DMS79 (cell line): ENCODE data around the gene MRPL23.

ENCODE experiments used
- DNase-seq: peaks from one replicate; lab custom pipeline; 2025; lab: John Stamatoyannopoulos, UW

The MRPL23 gene

DNA sequence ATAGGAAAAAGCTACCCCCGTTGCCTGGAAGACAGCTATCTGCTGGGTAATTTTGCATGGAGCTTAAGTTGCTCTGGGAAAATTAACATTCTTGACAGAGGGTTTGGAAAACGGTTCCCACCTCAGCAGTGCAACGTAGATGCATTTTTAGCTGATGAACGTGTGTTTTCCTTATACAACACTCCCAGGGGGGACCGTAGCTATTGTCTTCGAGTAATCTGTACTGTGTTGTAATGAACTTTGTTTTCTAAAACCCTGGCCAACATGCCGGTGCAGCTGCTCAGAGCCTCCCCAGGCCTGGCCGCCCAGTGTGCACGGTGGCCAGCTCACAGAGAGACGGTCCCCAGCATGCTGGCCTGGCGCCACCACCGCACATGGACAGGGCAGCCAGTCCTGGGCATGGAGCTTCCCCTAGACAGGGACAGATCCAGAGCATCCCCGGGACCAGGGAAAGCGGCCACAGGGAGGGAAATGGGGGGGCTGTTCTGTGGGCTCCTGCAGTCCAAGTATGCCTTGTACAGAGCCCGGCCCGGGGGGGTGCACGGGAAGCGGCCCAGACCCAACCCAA, 25.5 kb upstream of the MRPL23 start:
- DNase-seq: no peak

DNA sequence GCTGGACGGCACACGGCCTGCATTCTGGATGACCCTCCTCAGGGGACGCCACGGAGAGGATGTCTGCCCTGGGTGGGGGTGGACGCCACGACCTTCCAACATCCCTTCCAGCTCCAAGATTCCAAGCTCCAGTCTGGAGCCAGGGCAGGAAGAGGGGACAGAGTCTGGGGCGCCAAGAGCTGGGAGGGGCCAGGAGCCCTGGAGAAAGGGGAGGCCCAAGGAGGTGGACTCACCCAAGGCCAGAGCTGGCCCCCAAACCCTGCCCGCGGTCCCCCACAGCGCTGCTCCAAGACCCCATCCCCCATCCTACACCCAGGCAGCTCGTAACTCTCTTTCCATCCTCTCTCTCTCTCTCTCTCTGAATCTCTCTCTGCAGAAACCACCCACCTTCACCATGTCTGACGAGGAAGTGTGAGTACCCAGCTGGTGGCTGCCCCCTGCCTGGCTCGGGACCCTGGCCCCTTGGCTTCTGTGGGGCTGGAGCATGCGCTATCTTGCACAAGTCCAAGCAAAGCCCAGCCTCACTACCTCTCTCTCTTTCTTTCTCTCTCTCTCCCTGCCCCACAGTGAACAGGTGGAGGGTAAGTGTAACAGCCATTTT, 24.6 kb upstream of the MRPL23 start:
- DNase-seq: no peak

DNA sequence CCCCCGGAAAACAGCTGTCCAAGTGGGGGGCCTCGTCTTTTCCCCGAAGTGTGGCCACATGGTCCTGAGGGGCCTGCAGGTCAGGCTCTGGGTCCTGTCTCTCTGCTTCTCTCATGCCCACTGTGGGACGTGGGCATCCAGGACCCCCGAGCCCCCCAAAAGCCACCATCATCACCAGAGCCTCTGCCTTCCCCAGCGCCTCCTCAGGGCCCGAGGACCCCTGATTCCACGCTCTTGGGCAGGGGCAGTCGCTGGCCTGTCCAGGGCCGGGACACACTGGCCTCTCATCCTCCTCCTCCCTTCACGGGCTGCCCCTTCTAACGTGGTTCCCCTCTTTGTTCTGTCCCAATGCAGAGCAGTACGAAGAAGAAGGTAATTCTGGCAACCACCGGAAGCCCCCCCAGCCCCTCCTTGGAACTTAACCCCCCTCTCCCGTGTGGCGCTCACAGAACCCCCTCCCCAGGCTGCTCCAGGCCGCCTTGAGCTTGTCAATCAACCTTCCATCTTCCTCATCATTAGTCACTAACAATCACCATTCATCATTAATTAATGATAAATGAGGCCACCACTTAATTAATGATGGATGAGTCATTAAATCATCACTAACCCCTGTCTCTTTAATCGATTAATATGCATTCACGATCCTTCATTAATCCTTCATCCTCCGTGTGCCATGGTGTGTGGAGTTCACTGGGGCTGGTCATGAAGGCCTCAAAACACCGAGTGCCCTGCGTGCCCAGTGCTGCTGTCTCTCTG, 23.8 kb upstream of the MRPL23 start:
- no peak for DNase-seq

DNA sequence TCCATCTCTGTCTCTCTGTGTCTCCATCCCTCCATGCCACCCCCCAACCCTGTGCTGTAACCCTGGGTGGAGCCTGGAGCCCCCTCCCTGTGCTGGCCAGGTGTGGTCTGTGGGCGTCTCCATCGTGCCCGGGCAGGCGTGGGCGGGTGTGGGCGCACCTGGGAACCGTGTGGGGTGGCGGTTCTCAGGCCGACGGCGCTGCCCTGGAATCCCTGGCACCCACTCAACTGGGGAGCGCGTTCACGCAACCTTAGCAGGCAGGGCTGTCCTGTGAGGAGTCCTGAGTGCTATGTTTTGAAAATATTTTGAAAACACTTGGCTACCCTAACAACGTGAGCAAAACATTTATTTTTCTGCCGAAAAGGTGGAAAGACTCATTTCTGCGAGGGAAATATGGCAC, 23.0 kb upstream of the MRPL23 start:
- no peak for DNase-seq

DNA sequence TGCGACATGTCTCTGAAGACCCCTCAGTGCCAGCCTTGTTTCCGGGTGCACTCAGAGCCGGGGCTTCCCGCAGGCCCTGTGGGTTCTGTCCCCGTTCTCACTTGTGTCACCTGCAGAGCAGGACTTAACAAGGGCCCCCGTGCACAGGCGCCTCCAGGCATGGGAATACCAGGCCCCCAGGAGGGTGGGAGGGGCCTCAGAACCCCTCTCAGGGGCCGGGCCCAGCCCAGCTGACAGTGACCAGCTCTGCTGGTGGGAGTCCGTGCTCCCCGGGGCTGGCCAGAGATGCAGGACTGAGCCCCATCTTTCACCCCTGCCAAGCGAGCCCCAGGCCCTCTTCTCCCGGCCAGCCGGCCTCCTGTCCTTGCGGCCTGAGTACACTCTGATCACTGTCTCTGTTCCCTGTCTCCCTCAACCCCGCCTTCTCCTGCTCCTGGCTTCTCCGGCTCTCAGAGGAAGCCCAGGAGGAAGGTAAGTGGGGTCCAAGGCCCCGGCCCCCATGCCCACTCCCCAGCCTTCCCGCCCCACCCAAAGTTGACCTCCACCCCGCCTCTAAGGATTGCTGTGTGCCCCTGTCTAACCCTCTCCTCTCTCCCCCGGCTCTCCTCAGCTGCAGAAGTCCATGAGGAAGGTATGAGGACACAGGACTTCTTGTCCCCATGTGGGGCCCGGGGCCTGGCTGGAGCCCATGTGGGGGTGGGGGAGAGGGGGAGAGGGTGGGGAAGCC, 22.3 kb upstream of the MRPL23 start:
- no peak for DNase-seq

DNA sequence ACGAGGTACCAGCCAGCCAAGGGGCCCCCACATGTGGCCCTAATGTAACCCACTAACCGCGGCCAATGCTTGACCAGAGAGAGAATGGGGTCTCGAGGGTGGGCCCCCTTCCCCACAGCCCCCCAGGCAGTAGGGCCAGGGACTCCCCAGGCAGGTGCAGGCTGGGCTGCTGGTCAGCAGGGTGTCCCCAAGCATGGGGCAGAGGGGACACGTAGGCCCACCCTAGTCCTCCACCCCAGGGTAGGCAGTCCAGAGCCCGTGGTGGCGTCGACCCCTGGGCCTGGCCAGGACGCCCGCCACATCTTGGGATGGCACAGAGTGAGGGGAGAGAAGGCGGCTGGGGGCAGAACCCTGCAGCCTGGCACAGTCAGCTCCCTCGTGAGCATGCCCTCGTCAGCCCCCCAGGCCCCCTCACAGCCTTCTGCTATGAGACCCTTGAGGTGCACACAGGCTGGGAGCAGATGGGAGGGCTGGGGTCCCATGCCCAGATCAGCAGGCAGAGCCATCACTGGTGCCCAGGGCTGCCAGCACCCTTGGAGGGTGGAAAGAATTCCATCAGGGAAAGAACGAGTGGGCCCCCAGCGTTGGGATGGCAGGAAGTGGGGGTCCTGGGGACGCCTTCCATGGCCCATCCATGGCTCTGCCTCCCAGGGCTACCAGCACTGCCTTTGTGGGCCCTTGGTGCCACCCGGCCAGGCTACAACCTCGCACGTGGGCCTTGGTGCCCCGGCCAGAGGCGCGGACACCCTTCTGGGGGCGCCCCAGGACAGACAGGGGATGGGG, 21.6 kb upstream of the MRPL23 start:
- DNase-seq: no peak

DNA sequence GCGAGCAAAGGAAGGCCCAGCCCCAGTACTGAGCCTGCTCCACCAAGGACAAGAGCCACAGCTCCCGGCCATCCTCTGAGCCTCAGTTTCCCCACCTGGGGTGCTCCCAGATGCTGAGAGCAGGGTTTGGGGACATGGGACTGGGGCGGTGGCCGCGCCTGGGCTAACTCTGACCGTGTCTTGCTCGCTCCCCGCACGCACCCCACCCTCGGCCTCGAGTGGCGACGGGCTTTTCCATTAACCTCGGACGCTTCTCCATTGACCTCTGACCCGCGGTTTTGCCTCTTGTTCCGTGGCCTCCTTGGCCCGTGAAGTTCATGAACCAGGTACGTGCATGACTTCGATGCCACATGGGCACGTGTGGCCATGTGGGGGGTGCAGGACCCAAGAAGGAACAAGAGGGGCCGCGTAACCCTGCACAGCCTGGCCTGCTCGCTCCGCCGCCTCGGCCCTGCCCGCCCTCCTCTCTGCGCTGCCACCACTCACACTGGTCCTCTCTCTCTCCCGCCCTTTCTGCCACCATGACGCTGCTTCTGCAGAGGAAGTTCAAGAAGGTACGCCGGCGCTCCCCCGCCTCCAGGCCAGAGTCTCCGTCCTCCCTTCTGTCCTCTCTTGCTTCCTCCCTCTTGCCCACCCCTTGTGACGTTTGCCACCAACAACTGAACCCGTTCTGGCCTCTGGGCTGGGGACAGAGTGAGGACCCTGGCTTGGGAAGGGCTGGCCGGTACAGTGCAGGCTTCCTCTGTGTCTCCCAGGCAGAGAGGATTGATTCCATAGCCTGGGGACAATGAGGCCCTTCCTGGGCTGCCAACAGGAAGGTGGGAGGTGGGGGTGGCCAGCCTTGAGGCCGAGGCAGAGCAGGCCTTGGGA, 20.7 kb upstream of the MRPL23 start:
- no peak for DNase-seq

DNA sequence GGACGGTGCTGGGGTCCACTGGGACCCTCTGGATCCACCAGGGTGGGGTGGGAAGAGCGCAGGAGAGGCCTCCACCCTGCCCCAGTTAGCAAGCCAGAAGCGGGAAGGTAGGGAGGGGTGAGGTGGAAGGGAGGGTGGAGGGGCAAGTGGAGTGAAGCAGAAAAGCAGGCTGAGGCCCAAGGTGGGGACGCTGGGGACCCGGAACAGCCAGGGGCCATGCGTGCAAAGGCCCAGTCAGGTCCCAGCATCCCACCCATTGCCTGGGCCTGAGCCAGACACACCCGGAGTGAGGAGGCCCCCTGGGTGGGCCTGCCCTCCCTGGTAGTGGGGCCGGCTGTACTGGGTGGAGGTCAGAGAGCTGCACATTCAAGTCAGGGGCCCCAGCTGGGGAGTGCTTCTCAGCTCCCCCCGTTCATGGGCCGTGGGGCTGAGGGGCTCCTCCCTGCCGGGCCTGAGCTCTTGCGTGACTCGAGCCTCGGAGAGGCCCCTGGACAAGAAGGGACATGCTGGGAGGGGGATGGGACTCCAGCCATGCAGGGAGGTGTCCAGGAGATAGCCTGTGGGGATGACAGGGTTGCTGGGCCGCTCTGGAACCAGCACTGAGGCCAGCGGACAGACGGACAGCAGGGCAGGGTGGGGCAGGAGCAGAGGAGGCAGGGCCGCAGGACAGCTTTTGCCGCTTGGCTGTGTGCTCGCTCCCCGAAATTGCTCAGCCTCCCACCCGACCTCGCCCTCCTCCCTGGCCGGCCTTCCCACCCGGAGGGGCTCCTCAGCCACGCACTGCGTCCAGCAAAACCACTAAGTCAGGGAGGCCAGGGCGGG, 19.9 kb upstream of the MRPL23 start:
- no peak for DNase-seq

DNA sequence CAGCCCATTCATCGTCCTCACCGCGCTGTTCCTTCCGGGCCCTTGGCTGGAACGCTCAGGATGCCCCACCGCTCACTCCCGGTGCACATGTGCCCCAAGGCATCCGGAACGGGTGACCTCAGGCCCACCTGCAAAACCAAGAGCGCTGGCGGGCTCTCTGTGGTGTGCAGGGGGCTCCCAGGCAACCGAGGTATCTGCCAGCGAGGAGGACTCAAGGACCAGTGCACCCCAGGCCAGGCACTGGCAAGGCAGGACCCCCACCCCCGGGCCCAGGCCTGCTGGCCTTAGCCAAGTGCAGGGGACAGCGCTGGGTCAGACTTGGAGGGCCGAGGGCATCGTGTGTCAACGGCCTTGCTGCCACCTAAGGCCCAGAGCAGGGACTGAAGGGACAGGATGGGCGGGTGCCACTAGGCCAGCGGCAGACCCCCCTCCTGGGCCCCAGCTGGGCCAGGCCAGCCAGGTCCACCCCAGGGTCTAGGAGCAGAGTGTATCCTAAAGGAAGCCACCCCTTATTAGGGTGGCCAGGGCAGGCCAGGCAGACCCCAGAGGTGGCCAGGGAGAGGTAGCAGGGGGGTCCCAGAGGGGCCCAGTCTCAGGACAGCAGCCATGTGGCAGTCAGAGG, 19.2 kb upstream of the MRPL23 start:
- no peak for DNase-seq

DNA sequence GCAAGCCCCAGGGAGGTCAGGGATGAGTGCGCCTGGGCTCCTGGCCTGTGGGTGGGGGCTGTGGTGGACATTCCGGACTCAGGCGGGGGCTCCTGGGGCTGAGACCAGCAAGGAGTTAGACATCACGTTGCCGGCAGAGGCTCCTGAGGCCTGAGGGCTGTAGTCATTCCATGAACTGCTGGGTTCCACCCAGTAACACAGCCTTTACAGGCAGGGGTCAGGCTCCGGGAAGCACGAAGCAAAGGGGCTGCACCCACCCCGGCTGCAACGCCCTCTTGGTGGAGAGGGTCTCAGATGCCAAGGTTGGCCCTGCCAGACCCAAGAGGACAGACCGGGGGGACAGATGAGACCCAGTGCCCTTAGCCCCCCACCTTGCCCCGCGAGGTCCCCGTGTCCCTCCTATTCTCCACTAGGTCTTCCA, 18.7 kb upstream of the MRPL23 start:
- DNase-seq: no peak

DNA sequence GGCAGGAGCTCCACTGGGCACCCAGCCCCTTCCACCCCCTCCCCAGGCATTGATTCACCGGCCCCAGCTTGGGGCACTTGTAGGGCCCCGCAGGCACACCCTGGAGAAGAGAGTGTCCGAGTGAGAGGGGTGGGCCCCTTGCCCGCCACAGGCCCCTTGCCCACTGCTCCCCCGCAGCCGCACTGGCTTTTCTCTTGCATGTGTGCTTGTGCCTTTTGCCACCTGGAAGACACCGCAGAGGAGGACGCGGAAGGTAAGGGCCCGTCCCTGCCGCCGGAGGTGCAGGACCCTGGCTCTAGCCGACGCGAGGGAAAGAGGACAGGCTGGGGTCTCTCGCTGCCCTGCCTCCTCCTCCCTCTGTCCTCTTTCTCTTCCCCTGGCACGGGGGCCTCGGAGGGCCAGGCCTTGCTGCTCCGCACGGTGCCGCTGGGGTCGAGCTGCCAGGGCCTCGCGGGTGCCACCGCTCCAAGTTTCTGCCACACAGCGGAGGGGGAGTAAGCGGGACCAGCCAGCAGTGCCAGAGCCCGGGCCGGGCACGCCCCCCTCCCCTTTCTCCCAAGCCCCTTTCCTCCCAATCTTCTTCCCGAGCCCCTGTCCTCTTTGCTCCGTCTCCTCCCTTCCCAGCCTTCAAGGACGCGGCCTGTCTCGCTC, 18.1 kb upstream of the MRPL23 start:
- DNase-seq: no peak

DNA sequence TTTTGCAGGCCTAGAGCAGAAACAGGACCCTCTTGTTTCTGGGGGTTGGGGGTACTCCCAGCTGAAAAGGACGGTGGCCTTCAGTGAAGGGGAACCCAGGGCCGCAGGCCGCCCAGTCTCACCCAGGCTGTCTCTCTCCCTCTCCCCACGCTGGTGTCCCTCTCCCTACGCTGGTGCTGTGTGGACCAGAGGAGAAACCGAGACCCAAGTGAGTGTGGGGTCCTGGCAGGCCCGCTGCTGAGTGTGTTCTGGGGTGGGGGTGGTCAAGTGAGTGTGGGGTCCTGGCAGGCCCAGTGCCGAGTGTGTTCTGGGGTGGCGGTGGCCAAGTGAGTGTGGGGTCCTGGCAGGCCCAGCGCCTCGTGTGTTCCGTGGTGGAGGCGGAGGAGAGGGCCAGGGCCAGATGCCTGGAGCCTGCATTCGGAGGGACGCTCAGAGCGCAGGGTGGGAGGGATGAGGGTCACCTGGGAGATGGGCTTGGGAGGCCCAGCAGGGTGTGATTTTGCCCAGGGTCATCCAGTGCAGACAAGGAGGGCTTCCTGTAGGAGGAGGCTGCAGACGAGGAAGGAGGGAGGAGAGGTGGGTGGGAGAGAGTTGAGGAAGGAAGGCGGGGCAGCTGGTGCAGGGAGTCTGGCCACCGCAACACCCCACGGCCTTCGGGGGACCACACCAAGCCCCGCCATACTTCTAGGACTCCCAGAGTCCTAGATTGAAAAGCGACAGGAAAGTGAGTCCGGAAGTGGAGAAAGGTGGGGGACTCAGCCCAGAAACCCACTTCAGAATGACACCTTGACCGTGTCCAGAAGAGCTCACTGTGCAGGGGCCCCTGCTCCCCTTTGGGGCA, 17.3 kb upstream of the MRPL23 start:
- no peak for DNase-seq

DNA sequence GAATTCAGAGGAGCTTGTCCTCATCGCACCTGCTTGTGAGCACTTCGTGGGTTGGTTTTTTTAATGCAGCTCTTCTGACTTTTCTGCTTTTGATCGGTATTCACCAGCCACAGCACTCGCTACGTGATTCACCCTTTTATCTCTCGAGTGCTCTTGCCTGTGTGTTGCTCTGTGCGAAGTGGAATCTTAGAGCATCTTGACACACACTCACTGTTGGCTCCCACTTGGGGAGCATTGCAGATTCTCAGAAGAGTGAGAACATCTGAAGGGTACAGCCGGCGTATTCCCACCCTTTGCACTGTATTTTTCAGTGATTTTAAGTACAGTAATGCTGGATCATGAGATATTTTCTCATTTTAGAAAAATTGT, 16.7 kb upstream of the MRPL23 start:
- no peak for DNase-seq

DNA sequence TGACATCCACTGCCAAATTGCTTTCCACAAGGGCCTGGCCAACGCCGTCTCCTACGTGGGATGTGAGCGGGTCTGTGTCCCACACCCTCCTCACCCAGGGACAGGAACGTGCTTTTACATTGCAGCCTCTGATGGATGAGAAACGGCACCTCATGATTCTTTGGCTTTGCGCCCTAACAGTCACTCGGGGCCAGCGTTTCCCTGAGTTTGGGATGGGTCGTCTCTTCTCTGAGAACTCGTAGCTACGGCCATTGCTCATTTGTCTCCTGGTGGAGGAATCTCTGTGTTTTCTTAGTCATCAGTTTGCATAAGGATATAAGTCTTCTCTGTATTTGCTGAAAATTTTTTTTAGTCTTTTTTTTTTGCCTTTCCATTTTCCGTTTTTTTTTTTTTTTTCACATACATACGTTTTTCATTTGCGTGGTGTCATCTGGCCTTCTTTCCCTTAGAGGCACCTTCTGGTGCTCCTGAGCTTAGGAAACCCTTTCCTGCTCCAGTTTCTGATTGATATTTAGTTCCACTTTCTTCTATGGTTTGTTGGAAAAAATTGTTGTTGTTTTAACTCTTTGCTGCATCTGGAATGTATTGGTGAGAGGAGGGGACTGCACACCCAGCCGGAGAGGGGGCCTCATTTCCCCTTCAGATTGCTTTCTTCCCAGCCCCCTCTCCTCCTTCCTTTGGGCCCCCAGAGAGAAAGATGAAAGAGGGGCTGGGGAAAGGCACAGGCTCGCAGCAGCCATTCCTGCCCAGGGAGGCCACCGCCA, 15.6 kb upstream of the MRPL23 start:
- DNase-seq: no peak

DNA sequence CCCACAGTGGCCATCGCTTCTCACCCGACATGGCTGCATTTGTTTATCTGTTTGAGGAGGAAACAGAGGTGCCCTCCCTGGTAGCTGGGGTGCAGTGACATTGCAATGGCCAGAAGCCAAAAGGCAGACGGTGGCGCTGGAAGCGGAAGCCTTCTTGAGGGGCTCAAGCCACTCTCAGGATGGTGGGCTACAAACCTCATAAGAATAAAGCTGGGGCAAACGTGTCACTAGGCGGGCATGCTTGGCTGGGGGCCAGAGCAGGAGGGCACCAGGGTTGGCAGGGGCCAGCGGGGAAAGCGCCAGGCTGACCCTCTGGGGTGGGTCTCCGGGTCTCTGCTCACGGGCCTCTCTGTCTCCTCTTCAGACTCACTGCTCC, 15.0 kb upstream of the MRPL23 start:
- no peak for DNase-seq

DNA sequence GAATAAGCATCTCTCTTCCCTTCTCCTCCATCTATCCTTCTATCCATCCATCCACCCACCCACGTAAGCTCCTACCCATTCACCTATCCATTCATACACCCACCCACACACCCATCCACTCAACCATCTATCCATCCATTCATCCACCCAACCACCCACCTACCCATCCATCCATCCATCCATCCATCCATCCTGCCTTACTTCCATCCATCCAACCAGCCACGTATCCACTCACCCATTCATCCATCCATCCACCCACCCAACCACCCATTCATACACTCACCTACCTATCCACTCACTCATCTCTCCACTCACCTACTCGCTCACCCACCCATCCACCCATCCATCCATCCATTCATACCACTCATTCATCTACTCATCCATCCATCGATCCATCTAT, 14.5 kb upstream of the MRPL23 start:
- DNase-seq: no peak

DNA sequence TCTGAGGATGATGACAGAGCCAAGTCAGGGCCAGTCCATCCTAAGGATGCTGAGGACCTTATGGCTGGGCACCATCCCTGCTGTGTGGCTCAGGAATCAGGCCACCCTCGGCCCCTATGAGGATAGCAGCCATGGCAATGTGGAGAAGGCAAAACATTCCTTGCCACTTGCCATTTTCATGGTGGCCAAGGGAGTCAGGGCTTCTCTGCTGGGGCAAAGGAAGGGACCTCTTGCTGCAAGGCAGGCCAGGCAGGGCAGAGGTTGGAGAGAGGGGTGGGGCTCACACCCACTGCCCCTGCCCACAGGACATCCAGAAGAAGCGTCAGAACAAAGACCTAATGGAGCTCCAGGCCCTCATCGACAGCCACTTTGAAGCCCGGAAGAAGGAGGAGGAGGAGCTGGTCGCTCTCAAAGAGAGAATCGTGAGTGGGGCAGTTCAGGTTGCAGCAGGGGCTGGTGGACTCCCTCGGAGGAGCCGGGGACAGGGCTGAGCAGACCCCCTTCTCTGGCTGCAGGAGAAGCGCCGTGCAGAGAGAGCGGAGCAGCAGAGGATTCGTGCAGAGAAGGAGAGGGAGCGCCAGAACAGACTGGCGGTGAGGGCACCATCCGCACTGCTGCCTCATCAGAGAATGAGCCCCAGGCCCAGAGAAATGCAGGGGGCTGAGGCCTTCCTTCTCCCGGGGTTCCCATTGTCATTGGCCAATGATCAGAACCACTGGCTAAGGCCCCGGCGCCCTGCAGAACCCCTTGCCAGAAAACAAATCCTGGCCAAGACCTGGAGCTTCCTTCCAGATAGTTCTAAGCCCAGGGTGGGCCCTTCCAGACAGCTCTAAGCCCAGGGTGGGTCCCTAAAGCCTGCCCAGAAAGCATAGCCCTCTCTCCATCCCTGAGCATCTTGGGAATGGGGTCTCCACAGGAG, 13.5 kb upstream of the MRPL23 start:
- DNase-seq: no peak
